Panc1 (cell line): Measurements from ENCODE around the gene MKRN2OS. TPM values are rescaled to one million over a fixed set of nuclear protein-coding genes. Genes with fewer than 3 reads are reported as not detected.

Experiments used
- ATAC-seq: fragments of 200-7000 bp; cut with Tn5 transposase; 2 replicates; pipeline ENCODE4 v1.9.1; 2020; ENCODE audit warnings: mild to moderate bottlenecking, moderate library complexity
- BruUV-seq: library from RNA; stranded (reverse); fragments of 400-500 nt; replicated peaks from 2 replicates; lab custom pipeline; 2021; lab: Mats Ljungman, UMichigan
- CTCF ChIA-PET: fragments of 300-600 bp; sonication (Branson Sonifier 250); formaldehyde crosslinking; loops from one replicate; lab custom pipeline; 2022; ENCODE audit warnings: antibody characterized with exemption; lab: Charles Lee
- POLR2A ChIA-PET: fragments of 300-600 bp; sonication (Branson Sonifier 250); formaldehyde crosslinking; loops from one replicate; lab custom pipeline; 2022; ENCODE audit warnings: antibody characterized with exemption; lab: Charles Lee
- DNase-seq: peaks from one replicate; pipeline ENCODE4 v3.0.0-alpha.2; 2010; ENCODE audit warnings: low read depth, low spot score
- H3K27ac ChIP-seq: 2 replicates; pipeline ENCODE4 v1.5.1; 2011; ENCODE audit warnings: mild to moderate bottlenecking, low read length, inconsistent platforms
- H3K27me3 ChIP-seq: fragments of 200-500 bp; sonication (Bioruptor generic); 2 replicates; pipeline ENCODE4 v1.6.0; 2014; ENCODE audit warnings: low read length, inconsistent platforms; ENCODE audit not compliant: control insufficient read depth, insufficient read depth
- H3K36me3 ChIP-seq: fragments of 200-500 bp; sonication (Bioruptor generic); 2 replicates; pipeline ENCODE4 v1.5.1; 2014; ENCODE audit warnings: inconsistent platforms, mild to moderate bottlenecking, low read length, moderate library complexity; ENCODE audit not compliant: control insufficient read depth, insufficient read depth
- H3K4me1 ChIP-seq: 2 replicates; pipeline ENCODE4 v1.5.1; 2011; ENCODE audit warnings: inconsistent platforms, mild to moderate bottlenecking, low read length, moderate library complexity; ENCODE audit not compliant: control insufficient read depth, insufficient read depth
- H3K4me3 ChIP-seq, 2 experiments: 2 replicates each; pipeline ENCODE4 v1.5.1; 2011 to 2012; ENCODE audit warnings: low read depth in 2 of 2, low read length in 2 of 2, mild to moderate bottlenecking in 2 of 2, inconsistent platforms in 1 of 2, moderate library complexity in 1 of 2
- H3K9me3 ChIP-seq: fragments of 200-500 bp; sonication (Bioruptor generic); 2 replicates; pipeline ENCODE4 v1.5.1; 2014; ENCODE audit warnings: low read depth, mild to moderate bottlenecking, inconsistent platforms, low read length, moderate library complexity; ENCODE audit not compliant: control insufficient read depth, insufficient read depth
- CTCF ChIP-seq: fragments of 450-650 bp; IDR thresholded peaks from 2 replicates; pipeline ENCODE4 v1.5.1; 2017; ENCODE audit warnings: mild to moderate bottlenecking
- POLR2AphosphoS5 ChIP-seq: IDR thresholded peaks from 2 replicates; pipeline ENCODE4 v1.6.1; 2012; ENCODE audit warnings: mild to moderate bottlenecking, low read depth, low read length, moderate library complexity
- REST ChIP-seq, 2 experiments: IDR thresholded peaks; 2 replicates each; pipeline ENCODE4 v1.6.1; 2011 to 2012; ENCODE audit warnings: low read depth in 2 of 2, control low read depth in 1 of 2, low read length in 1 of 2, mild to moderate bottlenecking in 1 of 2, moderate library complexity in 1 of 2; ENCODE audit not compliant: insufficient read depth in 1 of 2
- SIN3A ChIP-seq: IDR thresholded peaks from 2 replicates; pipeline ENCODE4 v1.6.1; 2012; ENCODE audit warnings: low read depth, mild to moderate bottlenecking, low read length, moderate library complexity, borderline replicate concordance; ENCODE audit not compliant: insufficient read depth
- TCF7L2 ChIP-seq: IDR thresholded peaks from 2 replicates; pipeline ENCODE4 v1.6.1; 2011; ENCODE audit warnings: mild to moderate bottlenecking, low read depth, low read length, inconsistent platforms
- in situ Hi-C: cut with HindIII; loops from 2 replicates; pipeline ENCODE4 v1.10.0; 2016; ENCODE audit warnings: low sequenced_read_pairs, low pct_unique_long_range_greater_than_20kb
- intact Hi-C: fragments of 100-400 bp; cut with micrococcal nuclease; formaldehyde crosslinking; loops from one replicate; pipeline ENCODE4 v1.10.0; 2022; ENCODE audit not compliant: unreplicated experiment
- total RNA-seq: library from RNA; stranded (reverse); gene quantifications from one replicate; pipeline ENCODE4 v1.2.1, GENCODE V29; 2021; ENCODE audit not compliant: unreplicated experiment

Gene MKRN2OS
- total RNA-seq, 1 experiment from 2014 or later = not detected

- H3K36me3 ChIP-seq = peaks cover 9% of the 10 kb centered on the region
- intact Hi-C loops = no loop called here
- CTCF ChIA-PET = no interaction called here
Measured at GRCh38 chr3:12585970-12586369, 40.7 kb upstream of the MKRN2OS start.

GRCh38 chr3:12585181-12585580 lies 39.9 kb upstream of the MKRN2OS start:
- H3K9me3 ChIP-seq = no peaks in the 10 kb centered on the region
- no peak overlapping the region for H3K27ac ChIP-seq
- intact Hi-C loops = no loop called here
- in situ Hi-C loops = no loop called here
- DNase-seq (no peak), ATAC-seq (no peak)
- peaks cover 8% of the 10 kb centered on the region for H3K36me3 ChIP-seq
- no peaks in the 10 kb centered on the region for H3K27me3 ChIP-seq
- TF ChIP-seq SIN3A (no peak), REST (IDR thresholded peaks at IDR 0.05; ENCODE audit: insufficient read depth in 1 of 2, low read depth in 2 of 2, low read length in 1 of 2) (no peak), CTCF (no peak), POLR2AphosphoS5 (no peak), TCF7L2 (no peak)
- no TSS peak for BruUV-seq
- no peaks in the 10 kb centered on the region for H3K4me1 ChIP-seq
- CTCF ChIA-PET = no interaction called here
- H3K4me3 ChIP-seq = no peak overlapping the region
- POLR2A ChIA-PET = interaction anchor here (0.6 kb wide), 1 partner anchor 48 kb away, joined by 11 read pairs; no protein-coding TSS in a partner anchor

More at GRCh38 chr3:12585970-12586369, 40.7 kb upstream of the MKRN2OS start:
- no peaks in the 10 kb centered on the region for H3K4me1 ChIP-seq
- no peaks in the 10 kb centered on the region for H3K9me3 ChIP-seq
- POLR2A ChIA-PET = no interaction called here
- H3K4me3 ChIP-seq = no peak overlapping the region
- in situ Hi-C loops = no loop called here
- no peak overlapping the region for H3K27ac ChIP-seq
- DNase-seq (no peak), ATAC-seq (no peak)
- no TSS peak for BruUV-seq
- TF ChIP-seq SIN3A (no peak), REST (IDR thresholded peaks at IDR 0.05; ENCODE audit: insufficient read depth in 1 of 2, low read depth in 2 of 2, low read length in 1 of 2) (no peak), POLR2AphosphoS5 (no peak), CTCF (no peak), TCF7L2 (no peak)
- H3K27me3 ChIP-seq = no peaks in the 10 kb centered on the region
